Mononuclear cell (primary cell): ENCODE measurements around the gene GATAD1. TPM values are rescaled to one million over a fixed set of nuclear protein-coding genes. Genes with fewer than 3 reads are reported as not detected.
"Not testable (repeated sequence)": the region's sequence is repeated elsewhere in the genome, so short reads cannot be mapped to it uniquely, and the experiment has no call there.

Experiments used
- H3K27me3 ChIP-seq: 2 replicates; pipeline ENCODE4 v1.6.0; 2011; ENCODE audit warnings: low read length, control low read depth; ENCODE audit not compliant: insufficient read depth
- H3K4me1 ChIP-seq: 2 replicates; pipeline ENCODE4 v1.5.1; 2011; ENCODE audit warnings: mild to moderate bottlenecking, low read length, control low read depth; ENCODE audit not compliant: insufficient read depth
- H3K4me3 ChIP-seq: 2 replicates; pipeline ENCODE4 v1.5.1; 2011; ENCODE audit warnings: mild to moderate bottlenecking, low read length, moderate library complexity
- H3K9me3 ChIP-seq: 2 replicates; pipeline ENCODE4 v1.5.1; 2011; ENCODE audit warnings: low read depth, mild to moderate bottlenecking, control low read depth, low read length
- total RNA-seq: library from RNA; depleted of rRNA; stranded (reverse); fragments of >200 nt; gene quantifications from one replicate; pipeline ENCODE4 v1.2.3, GENCODE V29; 2012

The GATAD1 gene, protein sequence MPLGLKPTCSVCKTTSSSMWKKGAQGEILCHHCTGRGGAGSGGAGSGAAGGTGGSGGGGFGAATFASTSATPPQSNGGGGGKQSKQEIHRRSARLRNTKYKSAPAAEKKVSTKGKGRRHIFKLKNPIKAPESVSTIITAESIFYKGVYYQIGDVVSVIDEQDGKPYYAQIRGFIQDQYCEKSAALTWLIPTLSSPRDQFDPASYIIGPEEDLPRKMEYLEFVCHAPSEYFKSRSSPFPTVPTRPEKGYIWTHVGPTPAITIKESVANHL
- 11.2 TPM for total RNA-seq

DNA sequence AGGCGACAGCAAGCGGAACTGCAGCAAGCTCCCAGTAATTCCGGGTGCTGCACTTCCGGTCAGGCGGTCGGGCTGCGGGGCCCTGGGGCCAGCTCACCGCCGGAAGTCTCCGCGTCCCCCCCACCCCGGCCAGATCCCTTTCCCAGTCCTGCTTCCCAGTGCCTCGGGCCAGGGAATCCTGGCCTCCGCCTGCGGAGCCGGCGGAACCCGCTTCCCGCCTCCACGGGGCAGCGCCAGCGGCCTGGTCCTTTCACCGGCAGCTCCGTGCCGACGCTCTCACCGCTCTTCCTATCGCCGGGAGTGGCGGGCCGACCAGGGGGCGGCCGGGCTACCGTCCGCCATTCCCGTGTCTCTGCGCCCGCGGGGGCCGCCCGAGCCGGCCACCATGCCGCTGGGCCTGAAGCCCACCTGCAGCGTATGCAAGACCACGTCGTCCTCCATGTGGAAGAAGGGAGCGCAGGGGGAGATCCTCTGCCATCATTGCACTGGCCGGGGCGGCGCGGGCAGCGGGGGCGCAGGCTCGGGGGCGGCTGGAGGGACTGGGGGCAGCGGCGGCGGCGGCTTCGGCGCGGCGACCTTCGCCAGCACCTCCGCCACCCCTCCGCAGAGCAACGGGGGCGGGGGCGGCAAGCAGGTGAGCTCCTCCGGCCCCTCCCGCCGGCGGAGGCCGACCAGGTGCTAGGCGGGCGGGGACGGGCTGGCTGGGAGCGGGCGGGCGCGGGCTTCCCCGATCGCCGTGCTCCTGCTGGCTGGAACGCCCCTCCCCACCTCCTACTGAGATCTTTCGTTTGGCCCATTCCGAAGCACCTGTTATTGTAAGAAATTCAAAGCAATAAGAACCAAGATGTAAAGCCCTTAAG, at the start of gene GATAD1:
TSS of gene GATAD1 (plus strand) at position 138 of the 860 bp plus-strand sequence. CDS start at position 386, 248 bp downstream.
- H3K4me1 ChIP-seq = peaks cover 13% of the 10 kb centered on the region

DNA sequence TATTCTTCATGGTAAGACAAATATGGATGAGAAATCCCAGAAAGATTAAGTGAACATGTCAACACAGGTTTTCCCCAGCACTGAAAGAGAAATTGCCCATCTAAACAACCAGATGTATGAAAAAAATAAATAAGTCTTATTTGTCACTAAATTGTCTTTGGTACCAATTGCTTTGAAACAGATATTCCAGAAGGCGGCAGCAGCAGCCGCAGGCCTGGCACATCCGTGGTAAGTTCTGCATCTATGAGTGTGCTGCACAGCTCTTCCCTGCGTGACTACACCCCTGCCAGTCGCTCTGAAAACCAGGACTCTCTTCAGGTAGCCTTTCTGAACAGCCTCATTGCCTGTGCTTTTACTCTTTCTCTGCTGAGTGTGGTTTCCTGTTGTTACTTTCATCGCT, 49.7 kb upstream of the GATAD1 start:
- no peaks in the 10 kb centered on the region for H3K27me3 ChIP-seq
- H3K4me1 ChIP-seq = no peaks in the 10 kb centered on the region
- H3K9me3 ChIP-seq = no peaks in the 10 kb centered on the region
- H3K4me3 ChIP-seq = no peak overlapping the region

More for the DNA sequence above, at the start of gene GATAD1:
- Histone ChIP-seq H3K9me3 (no peaks in the 10 kb centered on the region), H3K4me3 (peak within 1 kb of the TSS; percentile 95), H3K27me3 (no peaks in the 10 kb centered on the region)

DNA sequence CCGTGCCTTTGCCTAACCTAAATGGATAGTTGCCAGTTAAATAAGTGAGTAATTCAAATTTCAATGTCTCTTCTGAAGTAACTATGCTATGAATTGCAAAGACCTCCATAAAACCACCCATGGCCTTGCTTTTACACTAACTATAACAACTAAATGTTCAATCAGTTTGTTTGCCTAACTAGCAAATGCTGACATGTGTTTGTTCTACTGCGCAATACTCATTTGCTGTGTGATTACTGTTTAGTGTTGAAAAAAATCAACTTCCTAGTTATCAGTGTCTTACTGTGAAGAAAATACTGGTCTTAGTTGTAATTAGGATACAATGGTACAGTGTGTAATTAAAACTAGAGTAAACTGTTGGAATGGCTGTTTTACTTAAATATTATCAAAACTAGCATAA, 47.3 kb upstream of the GATAD1 start:
- Histone ChIP-seq H3K9me3 (no peaks in the 10 kb centered on the region), H3K27me3 (no peaks in the 10 kb centered on the region), H3K4me1 (peaks cover 9% of the 10 kb centered on the region), H3K4me3 (no peak overlapping the region)

DNA sequence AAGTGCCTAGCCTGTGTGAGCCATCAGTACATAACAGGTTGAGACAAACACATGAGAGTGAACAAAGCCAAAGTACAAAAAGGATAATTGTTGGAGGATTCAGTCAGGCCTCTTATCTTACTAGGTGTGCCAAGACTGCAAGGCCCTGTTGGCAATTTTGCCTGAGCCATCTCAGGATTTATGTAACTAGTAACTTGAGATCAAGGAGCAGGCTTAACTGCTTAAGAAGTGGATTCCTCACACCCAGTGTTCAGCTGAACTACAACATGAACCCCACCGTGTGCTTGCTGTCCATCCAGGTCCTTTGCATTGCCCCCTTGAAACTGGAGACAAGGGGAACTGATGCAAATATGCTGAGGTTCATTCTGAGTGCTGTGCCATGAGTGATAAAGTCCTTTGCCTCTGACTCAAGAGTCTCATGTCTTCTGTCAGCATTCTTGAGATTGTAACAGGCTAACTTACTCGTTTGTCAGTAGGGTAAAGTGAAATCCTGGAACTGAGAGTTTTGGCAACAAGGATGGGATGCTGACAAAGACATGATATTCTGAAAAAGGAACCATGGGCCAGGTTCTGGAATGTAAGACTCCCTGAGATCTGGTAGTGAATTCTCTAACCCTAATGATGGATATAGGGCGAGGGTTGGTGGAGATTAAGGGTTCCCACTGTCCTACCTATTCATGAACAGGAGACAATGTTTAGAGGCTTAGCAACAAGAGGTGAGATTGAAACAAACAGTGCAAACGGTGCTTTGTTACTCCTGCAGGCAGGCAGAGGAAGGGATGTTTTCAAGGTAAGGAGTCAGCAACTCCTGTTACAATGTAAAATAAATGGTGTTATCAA, 44.1 kb upstream of the GATAD1 start:
- no peaks in the 10 kb centered on the region for H3K9me3 ChIP-seq
- H3K27me3 ChIP-seq = no peaks in the 10 kb centered on the region
- peaks cover 9% of the 10 kb centered on the region for H3K4me1 ChIP-seq
- H3K4me3 ChIP-seq = no peak overlapping the region

DNA sequence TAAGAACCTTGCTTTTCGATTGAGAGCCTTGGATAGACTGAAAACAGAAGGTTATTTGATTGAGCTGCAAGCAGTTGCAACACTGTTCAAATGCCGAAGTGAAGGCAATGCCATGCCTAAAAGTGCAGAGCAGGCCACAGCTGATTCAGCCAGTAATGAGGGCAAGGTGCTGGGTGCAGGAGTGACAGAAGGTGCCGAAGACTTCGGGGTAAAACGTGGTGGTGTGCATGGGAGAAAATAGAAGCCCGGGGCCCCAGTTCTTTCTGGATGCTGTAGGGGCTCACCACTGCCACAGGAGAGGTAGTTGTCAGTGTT, 43.6 kb upstream of the GATAD1 start:
- no peak overlapping the region for H3K4me3 ChIP-seq
- peaks cover 9% of the 10 kb centered on the region for H3K4me1 ChIP-seq
- H3K27me3 ChIP-seq = no peaks in the 10 kb centered on the region
- no peaks in the 10 kb centered on the region for H3K9me3 ChIP-seq

DNA sequence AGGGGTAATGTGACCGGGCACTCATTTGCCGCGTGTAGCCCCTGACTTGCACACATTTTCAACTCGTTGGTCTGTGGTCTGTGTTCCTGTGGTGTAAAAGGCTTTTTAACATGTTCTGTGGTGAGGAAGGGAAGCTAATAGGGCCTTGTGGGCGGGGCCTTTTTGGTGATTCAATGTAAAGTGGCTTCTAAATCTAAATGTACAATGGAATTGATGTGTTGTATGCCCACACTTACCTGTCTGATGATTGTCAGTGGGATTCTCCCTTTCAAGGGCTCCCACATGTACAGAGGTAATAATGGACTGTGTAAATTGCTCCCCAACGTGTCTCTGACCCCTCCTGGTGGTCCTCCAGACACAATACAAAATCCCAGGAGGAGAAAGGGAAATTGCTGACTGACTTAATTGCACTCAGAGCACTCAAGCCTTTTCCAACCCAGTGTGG, 43.1 kb upstream of the GATAD1 start:
- Histone ChIP-seq H3K9me3 (no peaks in the 10 kb centered on the region), H3K4me3 (no peak overlapping the region), H3K27me3 (no peaks in the 10 kb centered on the region), H3K4me1 (peaks cover 9% of the 10 kb centered on the region)

DNA sequence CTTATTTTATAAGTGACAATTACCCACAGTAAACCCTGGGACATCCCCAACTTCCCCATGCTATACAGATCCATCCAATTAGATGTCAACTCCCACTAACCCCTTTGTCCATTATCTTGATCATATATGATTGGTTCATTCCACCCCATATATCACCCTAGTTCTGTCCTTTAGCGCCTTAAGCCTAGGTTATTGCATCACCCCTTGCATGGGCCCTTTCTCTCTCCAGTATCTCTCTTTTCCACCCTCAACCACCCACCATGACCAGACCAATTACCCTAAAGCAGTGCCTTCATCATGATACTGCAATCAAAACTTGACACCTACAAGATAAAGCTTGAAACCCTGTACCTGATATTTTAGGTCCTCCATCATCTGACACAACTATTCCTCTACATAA, 37.9 kb upstream of the GATAD1 start:
- Histone ChIP-seq H3K9me3 (no peaks in the 10 kb centered on the region), H3K27me3 (peaks cover 2% of the 10 kb centered on the region), H3K4me3 (no peak overlapping the region), H3K4me1 (peaks cover 1% of the 10 kb centered on the region)

DNA sequence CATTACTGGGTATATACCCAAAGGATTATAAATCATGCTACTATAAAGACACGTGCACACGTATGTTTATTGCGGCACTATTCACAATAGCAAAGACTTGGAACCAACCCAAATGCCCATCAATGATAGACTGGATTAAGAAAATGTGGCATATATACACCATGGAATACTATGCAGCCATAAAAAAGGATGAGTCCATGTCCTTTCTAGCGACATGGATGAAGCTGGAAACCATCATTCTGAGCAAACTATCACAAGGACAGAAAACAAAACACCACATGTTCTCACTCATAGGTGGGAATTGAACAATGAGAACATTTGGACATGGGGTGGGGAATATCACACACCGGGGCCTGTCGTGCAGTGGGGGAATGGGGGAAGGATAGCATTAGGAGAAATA, 37.1 kb upstream of the GATAD1 start:
- H3K4me1 ChIP-seq, H3K9me3 ChIP-seq, H3K4me3 ChIP-seq, H3K27me3 ChIP-seq: not testable (repeated sequence)

DNA sequence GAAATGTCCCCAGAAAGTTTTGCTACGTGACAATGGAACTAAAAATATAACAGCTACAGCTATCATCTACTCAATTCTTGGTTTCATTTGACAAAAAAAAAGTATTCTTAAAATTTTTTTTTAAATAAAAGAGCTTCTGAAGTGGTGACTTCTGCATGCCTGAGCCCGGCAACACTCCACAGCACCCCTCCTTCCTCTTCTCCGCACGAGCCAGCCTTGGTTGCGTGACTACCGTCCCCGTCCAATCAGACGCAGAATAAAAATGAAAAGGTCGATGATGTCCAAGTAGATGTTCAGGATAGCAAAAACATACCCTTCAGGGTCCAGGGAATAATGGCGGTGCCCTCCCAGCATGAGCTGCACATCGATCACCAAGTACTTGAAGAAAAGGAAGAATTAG, 34.5 kb upstream of the GATAD1 start:
- Histone ChIP-seq H3K27me3 (peaks cover 2% of the 10 kb centered on the region), H3K4me1 (no peaks in the 10 kb centered on the region), H3K9me3 (no peaks in the 10 kb centered on the region), H3K4me3 (no peak overlapping the region)

DNA sequence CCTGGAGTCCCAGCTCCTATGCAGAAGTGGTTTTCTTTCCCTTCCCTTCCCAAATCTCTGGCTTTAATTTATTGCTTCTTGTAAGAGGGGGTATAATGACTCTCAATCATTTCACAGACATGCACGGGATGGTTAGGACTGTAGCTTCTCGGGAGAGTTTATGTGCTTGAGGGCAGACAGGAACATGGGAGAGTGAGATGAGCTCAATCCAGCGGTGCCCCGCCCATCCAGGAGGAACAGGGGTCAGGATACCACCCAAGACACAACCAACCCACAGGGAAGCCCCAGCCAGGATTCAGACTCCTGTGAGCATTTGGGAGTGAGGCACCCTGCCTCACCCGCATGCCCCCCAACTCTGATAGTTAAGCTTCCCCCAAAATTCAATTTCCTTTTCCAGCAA, 33.7 kb upstream of the GATAD1 start:
- no peaks in the 10 kb centered on the region for H3K9me3 ChIP-seq
- H3K4me3 ChIP-seq = no peak overlapping the region
- H3K4me1 ChIP-seq = no peaks in the 10 kb centered on the region
- H3K27me3 ChIP-seq = peaks cover 2% of the 10 kb centered on the region

DNA sequence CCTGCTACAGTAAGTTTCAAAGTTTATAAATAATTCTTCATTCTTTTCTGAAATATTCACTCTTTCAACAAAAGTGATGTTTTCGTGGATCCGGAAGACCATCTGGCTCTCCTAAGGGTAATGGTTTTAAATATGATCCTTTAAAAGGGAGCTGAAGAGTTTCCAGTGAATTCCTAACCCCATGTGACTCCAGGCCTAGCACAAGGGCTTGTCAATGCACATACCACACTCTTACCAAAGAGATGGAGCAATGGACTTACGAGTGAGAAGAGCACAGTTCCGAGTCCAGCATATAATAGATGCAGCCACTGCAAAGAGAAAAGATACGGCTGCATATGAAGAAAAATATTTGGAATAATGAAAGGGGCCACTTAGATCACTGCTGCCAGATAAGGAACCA, 32.1 kb upstream of the GATAD1 start:
- Histone ChIP-seq H3K4me1 (no peaks in the 10 kb centered on the region), H3K9me3 (no peaks in the 10 kb centered on the region), H3K27me3 (peaks cover 2% of the 10 kb centered on the region), H3K4me3 (no peak overlapping the region)

DNA sequence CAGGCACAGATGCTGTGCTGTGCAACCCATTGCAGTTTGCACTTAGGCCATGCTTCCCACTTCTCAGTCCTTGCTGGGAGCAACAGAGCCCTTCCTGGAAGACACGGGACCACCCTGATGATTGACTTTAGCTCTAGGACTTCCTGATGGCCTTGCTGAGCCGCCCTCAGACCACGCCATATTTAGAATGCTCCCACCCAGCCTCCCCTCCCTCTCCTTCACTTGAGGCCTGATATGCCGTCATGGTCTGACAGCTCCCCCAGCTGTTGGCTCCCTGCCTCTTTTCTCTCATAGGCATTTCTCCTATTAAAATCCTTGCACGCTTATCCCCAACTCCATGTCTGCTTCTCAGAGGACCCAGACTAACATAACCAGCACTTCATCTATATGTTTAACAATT, 29.4 kb upstream of the GATAD1 start:
- Histone ChIP-seq H3K9me3 (no peaks in the 10 kb centered on the region), H3K27me3 (peaks cover 2% of the 10 kb centered on the region), H3K4me1 (no peaks in the 10 kb centered on the region), H3K4me3 (no peak overlapping the region)

DNA sequence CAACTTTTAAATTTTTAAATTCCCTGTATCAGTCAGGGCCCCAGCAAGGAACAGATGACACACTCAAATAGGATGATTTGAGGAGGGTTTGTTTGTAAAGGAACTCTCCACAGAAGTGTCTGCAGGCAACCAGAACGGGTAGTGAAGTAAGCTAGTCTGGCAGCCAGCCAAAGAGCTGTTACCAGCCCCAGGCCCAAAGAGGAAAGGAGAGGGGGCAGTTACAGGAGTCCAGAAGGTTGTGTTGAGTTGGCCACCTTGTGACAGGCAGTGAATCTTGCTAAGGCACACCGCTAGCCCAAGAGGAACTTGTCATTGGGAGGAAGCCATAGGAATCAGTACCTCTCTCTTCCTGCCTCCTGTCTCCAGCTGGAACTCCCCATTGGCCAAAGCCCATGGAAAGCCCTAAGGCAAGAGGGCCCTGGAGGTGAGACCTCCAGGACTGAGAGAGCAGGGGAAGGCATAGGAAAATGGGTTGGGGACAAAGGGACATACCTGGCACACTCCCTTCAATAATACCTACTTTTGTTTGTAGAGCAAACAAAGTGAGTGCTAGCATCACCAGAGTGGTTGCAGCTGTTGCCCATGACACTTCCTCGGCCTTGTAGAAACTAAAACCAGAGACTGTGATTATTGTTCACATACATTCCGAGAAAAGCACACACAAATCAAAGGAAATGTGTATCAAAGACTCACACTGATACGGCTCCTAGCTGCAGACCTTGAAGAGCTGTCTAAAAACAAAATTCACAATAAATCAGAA, 25.4 kb upstream of the GATAD1 start:
- peaks cover 11% of the 10 kb centered on the region for H3K4me1 ChIP-seq

DNA sequence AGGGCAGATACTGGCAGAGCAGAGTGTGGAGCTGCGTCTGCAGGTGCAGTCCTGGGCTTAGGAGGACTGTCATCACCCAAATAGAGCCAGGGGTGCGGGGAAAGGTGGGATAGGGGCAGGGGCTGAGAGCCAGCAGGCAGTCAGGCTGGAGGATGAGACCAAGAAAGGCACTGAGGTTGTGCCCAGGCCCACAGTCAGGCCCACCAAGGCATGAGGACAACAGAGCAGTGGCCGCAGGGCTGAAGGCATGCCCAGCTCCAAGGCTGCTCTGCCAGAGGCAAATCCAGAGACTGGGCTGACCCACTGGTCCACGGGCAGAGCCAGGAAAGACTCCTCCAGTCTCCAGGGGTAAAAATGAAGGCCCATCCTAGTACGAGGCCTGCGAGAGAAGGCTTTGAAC, 24.4 kb upstream of the GATAD1 start:
- Histone ChIP-seq H3K4me3 (no peak overlapping the region), H3K9me3 (no peaks in the 10 kb centered on the region), H3K4me1 (peaks cover 11% of the 10 kb centered on the region), H3K27me3 (no peaks in the 10 kb centered on the region)

More for the DNA sequence above, 25.4 kb upstream of the GATAD1 start:
- H3K27me3 ChIP-seq = no peaks in the 10 kb centered on the region
- H3K9me3 ChIP-seq = no peaks in the 10 kb centered on the region
- H3K4me3 ChIP-seq = no peak overlapping the region
